GM12878 (cell line): Measurements from ENCODE around the gene TRDMT1. TPM values are rescaled to one million over a fixed set of nuclear protein-coding genes. Genes with fewer than 3 reads are reported as not detected.

Source experiments
- ATAC-seq: fragments of 200-7000 bp; cut with Tn5 transposase; 3 replicates; pipeline ENCODE4 v1.9.1; 2020; ENCODE audit warnings: mild to moderate bottlenecking, moderate library complexity
- BruUV-seq: library from RNA; stranded (reverse); fragments of 400-500 nt; replicated peaks from 2 replicates; lab custom pipeline; 2021; lab: Mats Ljungman, UMichigan
- CTCF ChIA-PET: fragments of 300-600 bp; sonication (Branson Sonifier 250); formaldehyde crosslinking; extraction: SDS; loops from one replicate; lab custom pipeline; 2021; ENCODE audit warnings: inconsistent platforms; lab: Yijun Ruan, JAX
- POLR2A ChIA-PET: fragments of 350-600 bp; formaldehyde crosslinking; extraction: SDS; loops from one replicate; lab custom pipeline; 2021; ENCODE audit warnings: inconsistent platforms; lab: Charles Lee
- RAD21 ChIA-PET: fragments of 300-600 bp; sonication (Branson Sonifier 250); formaldehyde crosslinking; loops from one replicate; lab custom pipeline; 2023; ENCODE audit warnings: antibody characterized with exemption; ENCODE audit not compliant: unreplicated experiment; lab: Charles Lee
- SMC1A ChIA-PET: fragments of 300-600 bp; sonication (Branson Sonifier 250); formaldehyde crosslinking; loops from one replicate; lab custom pipeline; 2023; ENCODE audit not compliant: unreplicated experiment, uncharacterized antibody; lab: Charles Lee
- DNase-seq: peaks from one replicate; pipeline ENCODE4 v3.0.0-alpha.2; 2011; ENCODE audit warnings: low read depth, low spot score
- FAIRE-seq: peaks from 3 replicates; lab custom pipeline; 2011; peaks lifted over from hg19 to GRCh38; lab: Jason Lieb, UNC
- H2AFZ ChIP-seq: 2 replicates; pipeline ENCODE4 v1.6.0; 2011; ENCODE audit warnings: low read depth, low read length, control low read depth; ENCODE audit not compliant: control insufficient read depth
- H3K27ac ChIP-seq: 2 replicates; pipeline ENCODE4 v1.5.1; 2011; ENCODE audit warnings: control low read depth; ENCODE audit not compliant: control insufficient read depth, insufficient read depth
- H3K27me3 ChIP-seq, 2 experiments: replicated peaks in 1 of 2; 2 replicates each; pipeline versions ENCODE4 v1.6.0 to v1.6.1; 2011; ENCODE audit warnings: low read length in 1 of 2; ENCODE audit not compliant: control insufficient read depth in 2 of 2, insufficient read depth in 2 of 2
- H3K36me3 ChIP-seq, 2 experiments: 2 replicates each; pipeline ENCODE4 v1.5.1; 2011; ENCODE audit warnings: low read length in 1 of 2; ENCODE audit not compliant: control insufficient read depth in 2 of 2, insufficient read depth in 2 of 2
- H3K4me1 ChIP-seq: 2 replicates; pipeline ENCODE4 v1.6.1; 2011; ENCODE audit warnings: mild to moderate bottlenecking, low read length, moderate library complexity, mixed read lengths; ENCODE audit not compliant: control insufficient read depth, insufficient read depth
- H3K4me2 ChIP-seq: 2 replicates; pipeline ENCODE4 v1.6.0; 2011; ENCODE audit warnings: control low read depth; ENCODE audit not compliant: control insufficient read depth, insufficient read depth
- H3K4me3 ChIP-seq: fragments of 200-600 bp; sonication (generic); 2 replicates; pipeline ENCODE4 v1.5.1; 2016
- H3K79me2 ChIP-seq: 2 replicates; pipeline ENCODE4 v1.6.0; 2011; ENCODE audit warnings: low read length; ENCODE audit not compliant: control insufficient read depth, insufficient read depth
- H3K9ac ChIP-seq: 2 replicates; pipeline ENCODE4 v1.8.0; 2011; ENCODE audit warnings: low read length, control low read depth, mixed read lengths; ENCODE audit not compliant: control insufficient read depth, insufficient read depth
- H3K9me3 ChIP-seq: replicated peaks from 3 replicates; pipeline ENCODE4 v1.5.1; 2011; ENCODE audit warnings: mild to moderate bottlenecking, low read length; ENCODE audit not compliant: control insufficient read depth, insufficient read depth
- H4K20me1 ChIP-seq: 2 replicates; pipeline ENCODE4 v1.6.0; 2011; ENCODE audit not compliant: control insufficient read depth, insufficient read depth
- ATF2 ChIP-seq: IDR thresholded peaks from 2 replicates; pipeline ENCODE4 v1.6.1; 2012; ENCODE audit warnings: low read length, inconsistent platforms
- DPF2 ChIP-seq: fragments of 450-650 bp; IDR thresholded peaks from 2 replicates; pipeline ENCODE4 v1.6.1; 2017; ENCODE audit warnings: mild to moderate bottlenecking
- FOXK2 ChIP-seq: fragments of 450-650 bp; IDR thresholded peaks from 2 replicates; pipeline ENCODE4 v1.6.1; 2017; ENCODE audit warnings: mild to moderate bottlenecking, moderate library complexity
- IRF4 ChIP-seq: IDR thresholded peaks from 2 replicates; pipeline ENCODE4 v1.6.1; 2011; ENCODE audit warnings: low read depth, low read length
- KAT2A ChIP-seq: conservative IDR thresholded peaks from 2 replicates; pipeline ENCODE4 v1.6.1; 2011; ENCODE audit warnings: low read depth, low read length; ENCODE audit not compliant: control insufficient read depth
- MYC ChIP-seq: IDR thresholded peaks from 2 replicates; pipeline ENCODE4 v1.6.1; 2011; ENCODE audit warnings: mild to moderate bottlenecking, low read length, moderate library complexity, inconsistent platforms; ENCODE audit not compliant: insufficient read depth, insufficient replicate concordance, insufficient read length, severe bottlenecking
- RELB ChIP-seq: fragments of 450-650 bp; IDR thresholded peaks from 2 replicates; pipeline ENCODE4 v1.6.1; 2017; ENCODE audit warnings: low read depth, mild to moderate bottlenecking, moderate library complexity
- RUNX3 ChIP-seq: IDR thresholded peaks from 2 replicates; pipeline ENCODE4 v1.6.1; 2012; ENCODE audit warnings: low read length, inconsistent platforms
- SMARCA5 ChIP-seq: fragments of 450-650 bp; IDR thresholded peaks from 2 replicates; pipeline ENCODE4 v1.6.1; 2017; ENCODE audit warnings: mild to moderate bottlenecking
- ZNF274 ChIP-seq: IDR thresholded peaks from one replicate; pipeline ENCODE4 v1.8.0; 2011; ENCODE audit not compliant: insufficient read length, insufficient read depth
- WGBS: methylation state at CpG from one replicate; pipeline ENCODE4 v1.1.6; 2016; ENCODE audit warnings: low lambda C conversion rate; ENCODE audit not compliant: insufficient replicate concordance, insufficient coverage; ENCODE audit errors: missing lambda C conversion rate; 5-methylcytosine and 5-hydroxymethylcytosine counted together
- in situ Hi-C: fragments of 300-500 bp; cut with MboI; formaldehyde crosslinking; loops from 9 replicates; pipeline ENCODE4 v1.14.3; 2018; ENCODE audit warnings: mixed read lengths
- intact Hi-C: fragments of 100-400 bp; cut with micrococcal nuclease; formaldehyde crosslinking; loops from one replicate; pipeline ENCODE4 v1.14.2; 2022; ENCODE audit not compliant: unreplicated experiment
- polyA plus RNA-seq, 11 experiments: library from polyadenylated mRNA; depleted of rRNA in 4 of 11; unstranded in 6 of 11; stranded (reverse) in 5 of 11; fragments of >200 nt; fragmentation: Nextera tagmentation in 4 of 11; fragmentation: Illumina TruSeq in 1 of 11; extraction: Ambion mirVana in 4 of 11; extraction: Trizol in 1 of 11; gene quantifications; 1 replicate in 1 of 11; 2 replicates in 10 of 11; pipeline versions ENCODE4 v1.2.1 to v1.2.3, GENCODE V29; 2011 to 2016; ENCODE audit warnings: inconsistent platforms in 2 of 11, missing spikeins in 2 of 11, low read depth in 1 of 11
- total RNA-seq, 4 experiments: library from RNA; depleted of rRNA in 3 of 4; stranded (reverse); fragments of >200 nt in 3 of 4; fragmentation: Illumina TruSeq in 1 of 4; extraction: Trizol in 1 of 4; gene quantifications; 2 replicates each; pipeline versions ENCODE4 v1.2.1 to v1.2.3, GENCODE V29; 2013 to 2021

The TRDMT1 gene
- total and polyA plus RNA-seq, 10 of the 15 experiments (the other 5 are each of a cell fraction or from before 2014, with no cell fraction given): 2.3 to 9.7 (median 4.6) TPM

GRCh38 chr10:17109046-17109445 is 92.4 kb downstream of the TRDMT1 start:
- Histone ChIP-seq H3K9me3 (no peaks in the 10 kb centered on the region), H3K79me2 (no peaks in the 10 kb centered on the region), H3K27me3 (no peaks in the 10 kb centered on the region; a peak in 1 of 4 replicates), H2AFZ (no peak overlapping the region), H3K27ac (no peak overlapping the region), H3K4me1 (no peaks in the 10 kb centered on the region), H3K9ac (no peak overlapping the region), H3K36me3 (no peaks in the 10 kb centered on the region), H3K4me3 (no peak overlapping the region), H4K20me1 (no peaks in the 10 kb centered on the region), H3K4me2 (no peak overlapping the region)
- DNase-seq: no peak
- 53% methylated on average over 2 of the region's 2 CpGs for WGBS
- no peak for FAIRE-seq
- ATAC-seq: no peak
- BruUV-seq: no TSS peak
- in situ Hi-C loops (no loop called here), intact Hi-C loops (no loop called here)
- TF ChIP-seq ZNF274: no peak
- TF ChIP-seq DPF2: no peak
- no peak for TF ChIP-seq KAT2A
- TF ChIP-seq RUNX3: no peak
- TF ChIP-seq ATF2: no peak
- TF ChIP-seq SMARCA5: no peak
- TF ChIP-seq RELB: no peak
- no peak for TF ChIP-seq IRF4
- TF ChIP-seq MYC: no peak
- TF ChIP-seq FOXK2: no peak
- POLR2A ChIA-PET: no interaction called here
- CTCF ChIA-PET: no interaction called here
- SMC1A ChIA-PET: no interaction called here
- RAD21 ChIA-PET: no interaction called here
